Loucy (cell line): ENCODE results near the gene MEIOB.
"Not testable (repeated sequence)": the region's sequence is repeated elsewhere in the genome, so short reads cannot be mapped to it uniquely, and the experiment has no call there.

Source experiments
- CTCF ChIP-seq: fragments of 200-600 bp; sonication (generic); conservative IDR thresholded peaks from 2 replicates; pipeline ENCODE4 v1.5.1; 2014; ENCODE audit warnings: mild to moderate bottlenecking, antibody characterized with exemption, low read length
- EZH2phosphoT487 ChIP-seq: fragments of 200-600 bp; IDR thresholded peaks from 2 replicates; pipeline ENCODE4 v1.6.1; 2018; ENCODE audit warnings: antibody characterized with exemption, mild to moderate bottlenecking, moderate library complexity, borderline replicate concordance

- TF ChIP-seq CTCF, EZH2phosphoT487: not testable (repeated sequence)
Measured at GRCh38 chr16:1920122-1920521, 48.2 kb upstream of the MEIOB start.
